ENCODE data around the gene TCP10L. TPM values are rescaled to one million over a fixed set of nuclear protein-coding genes. Genes with fewer than 3 reads are reported as not detected.
"Not testable (repeated sequence)": the region's sequence is repeated elsewhere in the genome, so short reads cannot be mapped to it uniquely, and the experiment has no call there.

The TCP10L gene
- total and polyA plus RNA-seq, 7 experiments from 2014 or later: 0.13 to 1.4 (median 0.54) TPM; not detected in 1

GRCh38 chr21:32565856-32566465 is 19.4 kb downstream of the TCP10L start:
- no peaks in the 10 kb centered on the region for H3K27me3 ChIP-seq (ENCODE audit: control insufficient read depth in 2 of 2, insufficient read depth in 2 of 2, low read length in 2 of 2)
- Mint-ChIP-seq H3K36me3 (peaks cover 0 to 15% (median 12%) of the 10 kb centered on the region in 5 donors), H3K4me3 (no peak overlapping the region), H3K27me3 (peaks cover 0 to 9% (median 0%) of the 10 kb centered on the region in 5 donors), H3K4me1 (peaks cover 6 to 20% (median 17%) of the 10 kb centered on the region in 7 donors), H3K27ac (no peak overlapping the region), H3K9me3 (peaks cover 0 to 12% (median 7%) of the 10 kb centered on the region in 11 donors)
- intact Hi-C loops (cut with micrococcal nuclease): no loop called here
- H3K4me1 ChIP-seq (ENCODE audit: control insufficient read depth in 2 of 2, insufficient read depth in 2 of 2, low read length in 2 of 2): peaks cover 5 to 7% of the 10 kb centered on the region in 2 donors
- DNase-seq (no peak), ATAC-seq (no peak)
- no peak overlapping the region for H3K27ac ChIP-seq (ENCODE audit: low read depth, low read length)
- ChIA-PET POLR2A (no interaction called here), CTCF (no interaction called here)
- no peak overlapping the region for H3K4me3 ChIP-seq (ENCODE audit: low read length)
- H3K36me3 ChIP-seq (ENCODE audit: control insufficient read depth in 2 of 3, insufficient read depth in 3 of 3, low read length in 3 of 3): no peaks in the 10 kb centered on the region
- H3K9me3 ChIP-seq (ENCODE audit: control insufficient read depth in 2 of 3, low read length in 3 of 3): no peaks in the 10 kb centered on the region

- POLR2A ChIA-PET: no interaction called here
- Mint-ChIP-seq H3K27ac (no peak overlapping the region), H3K27me3 (peaks cover 0 to 9% (median 0%) of the 10 kb centered on the region in 5 donors), H3K36me3 (peaks cover 0 to 15% (median 12%) of the 10 kb centered on the region in 5 donors), H3K4me3 (no peak overlapping the region), H3K9me3 (peaks cover 0 to 12% (median 7%) of the 10 kb centered on the region in 11 donors), H3K4me1 (no peaks in the 10 kb centered on the region)
- H3K4me1 ChIP-seq (ENCODE audit: control insufficient read depth in 2 of 2, insufficient read depth in 2 of 2, low read length in 2 of 2): no peaks in the 10 kb centered on the region
- no peak overlapping the region for H3K4me3 ChIP-seq (ENCODE audit: low read length)
- H3K27me3 ChIP-seq (ENCODE audit: control insufficient read depth in 2 of 2, insufficient read depth in 2 of 2, low read length in 2 of 2): no peaks in the 10 kb centered on the region
- H3K9me3 ChIP-seq (ENCODE audit: control insufficient read depth in 2 of 3, low read length in 3 of 3): no peaks in the 10 kb centered on the region
- intact Hi-C loops (cut with micrococcal nuclease): no loop called here
- no peak overlapping the region for H3K27ac ChIP-seq (ENCODE audit: low read depth, low read length)
- H3K36me3 ChIP-seq (ENCODE audit: control insufficient read depth in 2 of 3, insufficient read depth in 3 of 3, low read length in 3 of 3): no peaks in the 10 kb centered on the region
- CTCF ChIA-PET: no interaction called here
- no peak for ATAC-seq
- DNase-seq: no peak
These were observed 22.4 kb downstream of the TCP10L start for GRCh38 chr21:32562915-32563314.

GRCh38 chr21:32562426-32562825 is 22.9 kb downstream of the TCP10L start:
- no peaks in the 10 kb centered on the region for H3K4me1 ChIP-seq (ENCODE audit: control insufficient read depth in 2 of 2, insufficient read depth in 2 of 2, low read length in 2 of 2)
- no peak overlapping the region for H3K27ac ChIP-seq (ENCODE audit: low read depth, low read length)
- ATAC-seq: no peak
- POLR2A ChIA-PET: no interaction called here
- no peak overlapping the region for H3K4me3 ChIP-seq (ENCODE audit: low read length)
- no peak overlapping the region for H3K27ac Mint-ChIP-seq
- CTCF ChIA-PET: interaction anchor here (0.8 kb wide), 1 partner anchor 925 kb away, joined by 3 read pairs; no protein-coding TSS in a partner anchor
- no peaks in the 10 kb centered on the region for H3K27me3 ChIP-seq (ENCODE audit: control insufficient read depth in 2 of 2, insufficient read depth in 2 of 2, low read length in 2 of 2)
- H3K9me3 Mint-ChIP-seq: peaks cover 0 to 12% (median 7%) of the 10 kb centered on the region in 11 donors
- H3K36me3 Mint-ChIP-seq: peaks cover 0 to 15% (median 12%) of the 10 kb centered on the region in 5 donors
- no peaks in the 10 kb centered on the region for H3K4me1 Mint-ChIP-seq
- H3K9me3 ChIP-seq (ENCODE audit: control insufficient read depth in 2 of 3, low read length in 3 of 3): no peaks in the 10 kb centered on the region
- intact Hi-C loops (cut with micrococcal nuclease): no loop called here
- no peak overlapping the region for H3K4me3 Mint-ChIP-seq
- H3K36me3 ChIP-seq (ENCODE audit: control insufficient read depth in 2 of 3, insufficient read depth in 3 of 3, low read length in 3 of 3): no peaks in the 10 kb centered on the region
- DNase-seq: no peak
- H3K27me3 Mint-ChIP-seq: peaks cover 0 to 9% (median 0%) of the 10 kb centered on the region in 5 donors

GRCh38 chr21:32561476-32561875 is 23.8 kb downstream of the TCP10L start:
- H3K27me3 ChIP-seq (ENCODE audit: control insufficient read depth in 2 of 2, insufficient read depth in 2 of 2, low read length in 2 of 2); POLR2A ChIA-PET; H3K9me3 ChIP-seq (ENCODE audit: control insufficient read depth in 2 of 3, low read length in 3 of 3); H3K27ac Mint-ChIP-seq; H3K4me1 ChIP-seq (ENCODE audit: control insufficient read depth in 2 of 2, insufficient read depth in 2 of 2, low read length in 2 of 2); H3K27ac ChIP-seq (ENCODE audit: low read depth, low read length); ATAC-seq; intact Hi-C loops (cut with micrococcal nuclease); H3K36me3 ChIP-seq (ENCODE audit: control insufficient read depth in 2 of 3, insufficient read depth in 3 of 3, low read length in 3 of 3); DNase-seq; H3K4me1 Mint-ChIP-seq; H3K4me3 Mint-ChIP-seq; H3K27me3 Mint-ChIP-seq; H3K4me3 ChIP-seq (ENCODE audit: low read length): not testable (repeated sequence)
- peaks cover 0 to 12% (median 7%) of the 10 kb centered on the region in 11 donors for H3K9me3 Mint-ChIP-seq
- peaks cover 0 to 12% (median 10%) of the 10 kb centered on the region in 5 donors for H3K36me3 Mint-ChIP-seq
- CTCF ChIA-PET: interaction anchor here (0.8 to 1.1 kb wide), 2 partner anchors 8 to 926 kb away, joined by 3 to 5 read pairs; no protein-coding TSS in a partner anchor

- peaks cover 0 to 9% (median 0%) of the 10 kb centered on the region in 5 donors for H3K27me3 Mint-ChIP-seq
- no peaks in the 10 kb centered on the region for H3K4me1 Mint-ChIP-seq
- H3K27ac Mint-ChIP-seq: no peak overlapping the region
- Histone ChIP-seq H3K36me3 (ENCODE audit: control insufficient read depth in 2 of 3, insufficient read depth in 3 of 3, low read length in 3 of 3) (no peaks in the 10 kb centered on the region), H3K27ac (ENCODE audit: low read depth, low read length) (no peak overlapping the region), H3K9me3 (ENCODE audit: control insufficient read depth in 2 of 3, low read length in 3 of 3) (no peaks in the 10 kb centered on the region), H3K27me3 (ENCODE audit: control insufficient read depth in 2 of 2, insufficient read depth in 2 of 2, low read length in 2 of 2) (no peaks in the 10 kb centered on the region), H3K4me3 (ENCODE audit: low read length) (no peak overlapping the region), H3K4me1 (ENCODE audit: control insufficient read depth in 2 of 2, insufficient read depth in 2 of 2, low read length in 2 of 2) (no peaks in the 10 kb centered on the region)
- no peak for ATAC-seq
- CTCF ChIA-PET: interaction anchor here (1.1 kb wide), 1 partner anchor 8 kb away, joined by 5 read pairs; no protein-coding TSS in a partner anchor
- H3K36me3 Mint-ChIP-seq: peaks cover 0 to 16% (median 10%) of the 10 kb centered on the region in 5 donors
- intact Hi-C loops (cut with micrococcal nuclease): no loop called here
- H3K9me3 Mint-ChIP-seq: peaks cover 0 to 12% (median 7%) of the 10 kb centered on the region in 11 donors
- H3K4me3 Mint-ChIP-seq: no peak overlapping the region
- POLR2A ChIA-PET: no interaction called here
- DNase-seq: no peak
These were observed 24.4 kb downstream of the TCP10L start for GRCh38 chr21:32560896-32561295.

- Mint-ChIP-seq H3K9me3 (no peaks in the 10 kb centered on the region), H3K27ac (no peak overlapping the region), H3K27me3 (no peaks in the 10 kb centered on the region), H3K36me3 (peaks cover 0 to 5% (median 0%) of the 10 kb centered on the region in 5 donors), H3K4me1 (no peaks in the 10 kb centered on the region), H3K4me3 (no peak overlapping the region)
- CTCF ChIA-PET: no interaction called here
- H3K9me3 ChIP-seq (ENCODE audit: control insufficient read depth in 2 of 3, low read length in 3 of 3): no peaks in the 10 kb centered on the region
- intact Hi-C loops (cut with micrococcal nuclease): no loop called here
- H3K27ac ChIP-seq (ENCODE audit: low read depth, low read length): no peak overlapping the region
- DNase-seq (no peak), ATAC-seq (no peak)
- H3K27me3 ChIP-seq (ENCODE audit: control insufficient read depth in 2 of 2, insufficient read depth in 2 of 2, low read length in 2 of 2): no peaks in the 10 kb centered on the region
- H3K4me3 ChIP-seq (ENCODE audit: low read length): no peak overlapping the region
- H3K4me1 ChIP-seq (ENCODE audit: control insufficient read depth in 2 of 2, insufficient read depth in 2 of 2, low read length in 2 of 2): no peaks in the 10 kb centered on the region
- no peaks in the 10 kb centered on the region for H3K36me3 ChIP-seq (ENCODE audit: control insufficient read depth in 2 of 3, insufficient read depth in 3 of 3, low read length in 3 of 3)
- POLR2A ChIA-PET: no interaction called here
These were observed 26.2 kb downstream of the TCP10L start for GRCh38 chr21:32559006-32559610.

- Histone ChIP-seq H3K4me1 (ENCODE audit: control insufficient read depth in 2 of 2, insufficient read depth in 2 of 2, low read length in 2 of 2) (no peaks in the 10 kb centered on the region), H3K27me3 (ENCODE audit: control insufficient read depth in 2 of 2, insufficient read depth in 2 of 2, low read length in 2 of 2) (no peaks in the 10 kb centered on the region), H3K27ac (ENCODE audit: low read depth, low read length) (no peak overlapping the region), H3K9me3 (ENCODE audit: control insufficient read depth in 2 of 3, low read length in 3 of 3) (no peaks in the 10 kb centered on the region), H3K36me3 (ENCODE audit: control insufficient read depth in 2 of 3, insufficient read depth in 3 of 3, low read length in 3 of 3) (no peaks in the 10 kb centered on the region), H3K4me3 (ENCODE audit: low read length) (no peak overlapping the region)
- peaks cover 0 to 5% (median 0%) of the 10 kb centered on the region in 5 donors for H3K36me3 Mint-ChIP-seq
- DNase-seq: no peak
- ChIA-PET POLR2A (no interaction called here), CTCF (no interaction called here)
- H3K9me3 Mint-ChIP-seq: no peaks in the 10 kb centered on the region
- no peak overlapping the region for H3K27ac Mint-ChIP-seq
- no peak overlapping the region for H3K4me3 Mint-ChIP-seq
- H3K4me1 Mint-ChIP-seq: no peaks in the 10 kb centered on the region
- intact Hi-C loops (cut with micrococcal nuclease): no loop called here
- ATAC-seq: no peak
- H3K27me3 Mint-ChIP-seq: no peaks in the 10 kb centered on the region
These were observed 27.2 kb downstream of the TCP10L start for GRCh38 chr21:32558106-32558505.
